K562 (cell line): Measurements from ENCODE around the gene BORCS8. TPM values are rescaled to one million over a fixed set of nuclear protein-coding genes. Genes with fewer than 3 reads are reported as not detected.

ENCODE experiments used
- ATAC-seq: fragments of 200-7000 bp; cut with Tn5 transposase; 3 replicates; pipeline ENCODE4 v1.9.1; 2020; ENCODE audit warnings: moderate library complexity
- BruUV-seq: library from RNA; stranded (reverse); fragments of 400-500 nt; replicated peaks from 2 replicates; lab custom pipeline; 2021; lab: Mats Ljungman, UMichigan
- CTCF ChIA-PET: fragments of 300-600 bp; formaldehyde crosslinking; extraction: SDS; loops from one replicate; lab custom pipeline; 2021; ENCODE audit warnings: low intra/inter-chr PET ratio; lab: Yijun Ruan, JAX
- POLR2A ChIA-PET: fragments of 300-600, 350-650 bp; sonication (Branson Sonifier 250); formaldehyde crosslinking; extraction: SDS; loops from one replicate; lab custom pipeline; 2021; ENCODE audit warnings: antibody characterized with exemption, inconsistent platforms; lab: Yijun Ruan, JAX
- DNase-seq, 4 experiments: peaks; one replicate each; pipeline versions ENCODE4 v3.0.0 to v3.0.0-alpha.2; 2011 to 2018; ENCODE audit warnings: low spot score in 3 of 4, mixed read lengths in 3 of 4; ENCODE audit errors: extremely low read depth in 1 of 4
- FAIRE-seq: peaks from 2 replicates; lab custom pipeline; 2011; peaks lifted over from hg19 to GRCh38; lab: Jason Lieb, UNC
- H2AFZ ChIP-seq: 2 replicates; pipeline ENCODE4 v1.6.0; 2011; ENCODE audit warnings: low read depth, low read length, control low read depth, inconsistent platforms
- H3K27ac ChIP-seq: fragments of 200-600 bp; 3 replicates; pipeline ENCODE4 v1.8.0; 2011; ENCODE audit warnings: low read depth, mild to moderate bottlenecking, control low read depth, inconsistent platforms, low read length, moderate library complexity, mixed read lengths; ENCODE audit errors: extremely low read depth
- H3K27me3 ChIP-seq, 2 experiments: fragments of 300-600 bp in 1 of 2; 2 replicates in 1 of 2; 3 replicates in 1 of 2; pipeline versions ENCODE4 v1.6.0 to v1.8.0; 2011; ENCODE audit warnings: inconsistent platforms in 2 of 2, low read length in 2 of 2, mild to moderate bottlenecking in 1 of 2, mixed read lengths in 1 of 2, moderate library complexity in 1 of 2; ENCODE audit not compliant: control insufficient read depth in 2 of 2, insufficient read depth in 2 of 2
- H3K36me3 ChIP-seq: fragments of 300-600 bp; 3 replicates; pipeline ENCODE4 v1.8.0; 2011; ENCODE audit warnings: mild to moderate bottlenecking, low read length, inconsistent platforms; ENCODE audit not compliant: control insufficient read depth, insufficient read depth
- H3K4me1 ChIP-seq, 2 experiments: fragments of 200-600 bp in 1 of 2; replicated peaks in 1 of 2; 2 replicates in 1 of 2; 3 replicates in 1 of 2; pipeline versions ENCODE4 v1.5.1 to v1.8.0; 2011; ENCODE audit warnings: inconsistent platforms in 2 of 2, low read length in 2 of 2, mild to moderate bottlenecking in 1 of 2, mixed read lengths in 1 of 2, moderate library complexity in 1 of 2; ENCODE audit not compliant: control insufficient read depth in 2 of 2, insufficient read depth in 2 of 2
- H3K4me2 ChIP-seq: 2 replicates; pipeline ENCODE4 v1.6.1; 2011; ENCODE audit warnings: low read length, control low read depth, inconsistent platforms, mixed read lengths; ENCODE audit not compliant: insufficient read depth
- H3K4me3 ChIP-seq: fragments of 200-600 bp; sonication (generic), shearing (Covaris generic); 2 replicates; pipeline ENCODE4 v1.5.1; 2016; ENCODE audit warnings: control low read depth, inconsistent platforms
- H3K79me2 ChIP-seq: fragments of 200-600 bp; 3 replicates; pipeline ENCODE4 v1.8.0; 2011; ENCODE audit warnings: low read length, inconsistent platforms; ENCODE audit not compliant: control insufficient read depth, insufficient read depth
- H3K9ac ChIP-seq, 2 experiments: 2 replicates each; pipeline versions ENCODE4 v1.6.0 to v1.6.1; 2011; ENCODE audit warnings: low read depth in 2 of 2, low read length in 2 of 2, control low read depth in 1 of 2, inconsistent platforms in 1 of 2, mild to moderate bottlenecking in 1 of 2, mixed read lengths in 1 of 2; ENCODE audit not compliant: insufficient read depth in 1 of 2
- H3K9me1 ChIP-seq: one replicate; pipeline ENCODE4 v1.6.0; 2011; ENCODE audit warnings: inconsistent platforms, mild to moderate bottlenecking, low read length, moderate library complexity; ENCODE audit not compliant: control insufficient read depth, insufficient read depth
- H3K9me3 ChIP-seq: replicated peaks from 2 replicates; pipeline ENCODE4 v1.5.1; 2011; ENCODE audit warnings: low read depth, low read length, inconsistent platforms; ENCODE audit not compliant: control insufficient read depth, insufficient read depth
- H4K20me1 ChIP-seq: replicated peaks from 2 replicates; pipeline ENCODE4 v1.6.1; 2011; ENCODE audit warnings: low read length, inconsistent platforms, mixed read lengths; ENCODE audit not compliant: control insufficient read depth, insufficient read depth
- BCLAF1 ChIP-seq, 2 experiments: fragments of 450-650 bp in 1 of 2; IDR thresholded peaks; 2 replicates each; pipeline ENCODE4 v1.6.1; 2011 to 2017; ENCODE audit warnings: low read depth in 2 of 2, antibody characterized with exemption in 1 of 2, borderline replicate concordance in 1 of 2, low read length in 1 of 2, mild to moderate bottlenecking in 1 of 2, mixed read lengths in 1 of 2; ENCODE audit not compliant: control insufficient read depth in 1 of 2
- JUND ChIP-seq, 2 experiments: IDR thresholded peaks; 2 replicates in 1 of 2; 3 replicates in 1 of 2; pipeline ENCODE4 v1.6.1; 2011; ENCODE audit warnings: borderline replicate concordance in 2 of 2, low read depth in 2 of 2, low read length in 2 of 2, improper control_type of control experiment in 1 of 2, missing biosample characterization in 1 of 2, missing genetic modification characterization in 1 of 2, missing genetic modification reagents in 1 of 2
- KAT8 ChIP-seq: fragments of 450-650 bp; IDR thresholded peaks from 2 replicates; pipeline ENCODE4 v1.6.1; 2016; ENCODE audit warnings: low read depth, mild to moderate bottlenecking
- L3MBTL2 ChIP-seq: fragments of 450-650 bp; IDR thresholded peaks from 2 replicates; pipeline ENCODE4 v1.6.1; 2016; ENCODE audit warnings: mild to moderate bottlenecking, moderate library complexity
- MYNN ChIP-seq, 2 experiments: sonication (generic); formaldehyde crosslinking in 1 of 2; IDR thresholded peaks; 2 replicates each; pipeline versions ENCODE4 v1.5.0 to v1.6.1; 2016 to 2020; ENCODE audit warnings: antibody characterized with exemption in 1 of 2, missing genetic modification reagents in 1 of 2
- ZNF23 ChIP-seq: fragments of 250-450 bp; sonication (Bioruptor Pico); IDR thresholded peaks from 2 replicates; pipeline ENCODE4 v1.4.0; 2020; ENCODE audit warnings: mild to moderate bottlenecking
- WGBS: fragments of 100-300 bp; shearing (Covaris generic); methylation state at CpG from one replicate; pipeline ENCODE4 v1.1.6; 2016; ENCODE audit warnings: low coverage, mixed read lengths; ENCODE audit not compliant: insufficient coverage; ENCODE audit errors: missing lambda C conversion rate; 5-methylcytosine and 5-hydroxymethylcytosine counted together
- in situ Hi-C: fragments of 300-500 bp; cut with MboI; formaldehyde crosslinking; loops from 4 replicates; pipeline ENCODE4 v1.15.0; 2018; ENCODE audit warnings: inconsistent platforms, mixed read lengths
- intact Hi-C: fragments of 100-400 bp; cut with micrococcal nuclease; formaldehyde crosslinking; loops from 2 replicates; pipeline ENCODE4 v1.14.2; 2022
- polyA plus RNA-seq, 8 experiments: library from polyadenylated mRNA; depleted of rRNA in 4 of 8; stranded (reverse) in 5 of 8; unstranded in 3 of 8; fragments of >200 nt; fragmentation: Nextera tagmentation in 2 of 8; fragmentation: Illumina TruSeq in 1 of 8; extraction: Ambion mirVana in 2 of 8; extraction: Trizol in 1 of 8; gene quantifications; 2 replicates each; pipeline versions ENCODE4 v1.2.1 to v1.2.3, GENCODE V29; 2011 to 2014; ENCODE audit warnings: inconsistent platforms in 1 of 8, missing spikeins in 1 of 8
- total RNA-seq, 7 experiments: library from RNA; depleted of rRNA in 6 of 7; stranded (reverse); fragments of >200 nt in 6 of 7; fragmentation: Illumina TruSeq in 2 of 7; extraction: Trizol in 2 of 7; gene quantifications; 2 replicates each; pipeline versions ENCODE4 v1.2.1 to v1.2.3, GENCODE V29; 2011 to 2021; ENCODE audit warnings: low replicate concordance in 1 of 7

BORCS8 gene
- total and polyA plus RNA-seq, 9 of the 15 experiments (the other 6 are each of a cell fraction or from before 2014, with no cell fraction given): 4.6 to 33.6 (median 16.3) TPM

DNA sequence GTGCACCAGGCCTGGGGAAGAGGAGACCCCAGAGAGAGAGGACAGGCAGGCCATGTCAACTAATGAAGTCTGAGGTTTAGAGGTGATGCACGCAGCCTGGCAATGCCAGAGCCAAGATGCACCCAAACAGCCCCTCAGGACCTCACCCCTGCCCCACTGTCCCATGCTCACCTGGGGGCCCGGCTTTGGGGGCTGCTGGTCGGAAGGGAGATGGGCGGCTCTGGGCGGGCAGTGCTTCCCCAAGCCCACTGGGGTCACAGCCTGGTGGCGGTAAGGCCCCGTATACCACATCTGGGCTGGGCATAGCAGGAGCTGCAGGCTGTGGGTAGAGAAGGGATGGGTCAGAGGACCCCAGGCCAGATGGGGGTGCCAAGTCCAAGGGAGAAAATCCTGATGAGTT lies 45.1 kb downstream of the BORCS8 start:
- DNase-seq (no peak), FAIRE-seq (no peak), ATAC-seq (no peak)
- H3K9me3 ChIP-seq: no peaks in the 10 kb centered on the region
- BruUV-seq: no TSS peak
- no peak overlapping the region for H3K4me2 ChIP-seq
- intact Hi-C loops: loop anchor here (1.0 kb wide), 3 partner anchors 28 to 195 kb away; no protein-coding TSS in a partner anchor
- no peak overlapping the region for H3K9ac ChIP-seq
- WGBS: 57% methylated on average over 6 of the region's 7 CpGs
- CTCF ChIA-PET: interaction anchor here (1.6 to 3.5 kb wide), 3 partner anchors 28 to 343 kb away, joined by 12 to 20 read pairs (median 12); no protein-coding TSS in a partner anchor
- POLR2A ChIA-PET: interaction anchor here (0.6 to 0.9 kb wide), 2 partner anchors 13 to 95 kb away, joined by 3 read pairs; no protein-coding TSS in a partner anchor
- H3K4me3 ChIP-seq: no peak overlapping the region
- H3K27me3 ChIP-seq: no peaks in the 10 kb centered on the region; a peak in 1 of 5 replicates
- H3K4me1 ChIP-seq: peaks cover 0 to 22% of the 10 kb centered on the region in 2 experiments; a peak in 2 of 5 replicates
- no peak overlapping the region for H3K27ac ChIP-seq
- in situ Hi-C loops: no loop called here
- H4K20me1 ChIP-seq: no peaks in the 10 kb centered on the region
- no peak for TF ChIP-seq KAT8
- TF ChIP-seq JUND (IDR thresholded peaks at IDR 0.05; ENCODE audit: borderline replicate concordance, low read depth, low read length): no peak
- no peak for TF ChIP-seq JUND (tag; IDR thresholded peaks at IDR 0.05; ENCODE audit: borderline replicate concordance, low read depth, low read length)
- no peak for TF ChIP-seq ZNF23
- no peak for TF ChIP-seq BCLAF1 (IDR thresholded peaks at IDR 0.05; ENCODE audit: borderline replicate concordance in 1 of 2, control insufficient read depth in 1 of 2, low read depth in 2 of 2, low read length in 1 of 2)
- no peak for TF ChIP-seq L3MBTL2
- TF ChIP-seq MYNN (IDR thresholded peaks at IDR 0.05): no peak
- no peak for TF ChIP-seq MYNN (CRISPR knock-in tag; IDR thresholded peaks at IDR 0.05)
- H3K36me3 ChIP-seq: no peaks in the 10 kb centered on the region
- no peaks in the 10 kb centered on the region for H3K9me1 ChIP-seq
- no peaks in the 10 kb centered on the region for H3K79me2 ChIP-seq
- H2AFZ ChIP-seq: no peak overlapping the region
